A549 (cell line): ENCODE measurements around the gene HEXIM2. TPM values are rescaled to one million over a fixed set of nuclear protein-coding genes. Genes with fewer than 3 reads are reported as not detected.
A peak's percentile ranks its signal among the peaks of the same experiment; 100 is the strongest.

Experiments used
- ATAC-seq, 2 experiments: fragments of 200-7000 bp in 1 of 2; fragments of >200 bp in 1 of 2; cut with Nextera tagmentation in 1 of 2; cut with Tn5 transposase in 1 of 2; 3 replicates each; pipeline versions ENCODE4 v1.8.0 to v1.9.1; 2018 to 2020; ENCODE audit warnings: mild to moderate bottlenecking in 1 of 2, moderate library complexity in 1 of 2
- CTCF ChIA-PET: fragments of 300-600 bp; sonication (Branson Sonifier 250); formaldehyde crosslinking; extraction: SDS; loops from one replicate; lab custom pipeline; 2021; ENCODE audit warnings: antibody characterized with exemption, inconsistent platforms; lab: Yijun Ruan, JAX
- POLR2A ChIA-PET: fragments of 350-600 bp; formaldehyde crosslinking; extraction: SDS; loops from one replicate; lab custom pipeline; 2021; ENCODE audit warnings: antibody characterized with exemption, inconsistent platforms; lab: Yijun Ruan, JAX
- DNase-seq, 2 experiments: peaks; one replicate each; pipeline versions ENCODE4 v3.0.0 to v3.0.0-alpha.2; 2011 to 2016; ENCODE audit warnings: low read depth in 1 of 2, low spot score in 1 of 2
- FAIRE-seq: peaks from 2 replicates; lab custom pipeline; 2011; peaks lifted over from hg19 to GRCh38; lab: Jason Lieb, UNC
- H3K27ac ChIP-seq, 2 experiments: fragments of >200 bp; sonication (Bioruptor Twin); formaldehyde crosslinking; 3 replicates each; pipeline ENCODE4 v1.5.1; 2016 to 2017
- H3K4me1 ChIP-seq: fragments of >200 bp; sonication (Bioruptor Twin); formaldehyde crosslinking; 3 replicates; pipeline ENCODE4 v1.6.1; 2016
- H3K4me2 ChIP-seq: fragments of >200 bp; sonication (Bioruptor Twin); formaldehyde crosslinking; 3 replicates; pipeline ENCODE4 v1.6.1; 2016
- H3K4me3 ChIP-seq: fragments of >200 bp; sonication (Bioruptor Twin); formaldehyde crosslinking; 3 replicates; pipeline ENCODE4 v1.5.1; 2016
- H3K9me3 ChIP-seq: fragments of >200 bp; sonication (Bioruptor Twin); formaldehyde crosslinking; 3 replicates; pipeline ENCODE4 v1.6.1; 2016
- BHLHE40 ChIP-seq: IDR thresholded peaks from 2 replicates; pipeline ENCODE4 v1.6.1; 2012; ENCODE audit warnings: low read depth, low read length, inconsistent platforms
- CBX2 ChIP-seq: fragments of 200-600 bp; sonication (generic); IDR thresholded peaks from 2 replicates; pipeline ENCODE4 v1.6.1; 2016; ENCODE audit warnings: low read depth, mild to moderate bottlenecking, borderline replicate concordance
- CEBPB ChIP-seq, 2 experiments: fragments of >200 bp in 1 of 2; sonication (Bioruptor Twin) in 1 of 2; formaldehyde crosslinking in 1 of 2; IDR thresholded peaks; 2 replicates each; pipeline ENCODE4 v1.6.1; 2012 to 2016
- CHD2 ChIP-seq: fragments of 150-350 bp; IDR thresholded peaks from 2 replicates; pipeline ENCODE4 v1.6.1; 2014; ENCODE audit warnings: low read length; ENCODE audit not compliant: partially characterized antibody
- ESRRA ChIP-seq: fragments of 150-350 bp; IDR thresholded peaks from 2 replicates; pipeline ENCODE4 v1.6.1; 2014; ENCODE audit warnings: mild to moderate bottlenecking, low read length, borderline replicate concordance
- FOSL2 ChIP-seq, 2 experiments: fragments of 450-650 bp in 1 of 2; fragments of >200 bp in 1 of 2; sonication (Bioruptor Twin) in 1 of 2; formaldehyde crosslinking; IDR thresholded peaks; 2 replicates each; pipeline versions ENCODE4 v1.5.0 to v1.6.1; 2016 to 2020; ENCODE audit warnings: mild to moderate bottlenecking in 1 of 2, moderate library complexity in 1 of 2
- GATA3 ChIP-seq: IDR thresholded peaks from 2 replicates; pipeline ENCODE4 v1.6.1; 2012; ENCODE audit warnings: borderline replicate concordance
- HOXB5 ChIP-seq: fragments of 250-450 bp; sonication (Bioruptor Pico); IDR thresholded peaks from 2 replicates; pipeline ENCODE4 v1.5.0; 2020; ENCODE audit warnings: mild to moderate bottlenecking, moderate library complexity
- JUN ChIP-seq, 2 experiments: fragments of >200 bp; sonication (Bioruptor Twin); formaldehyde crosslinking; IDR thresholded peaks; 2 replicates in 1 of 2; 3 replicates in 1 of 2; pipeline ENCODE4 v1.6.1; 2016 to 2017
- MAZ ChIP-seq: fragments of 150-350 bp; IDR thresholded peaks from 2 replicates; pipeline ENCODE4 v1.6.1; 2014; ENCODE audit warnings: antibody characterized with exemption, low read depth, low read length, borderline replicate concordance
- MYC ChIP-seq: IDR thresholded peaks from 2 replicates; pipeline ENCODE4 v1.6.1; 2012; ENCODE audit warnings: mild to moderate bottlenecking, inconsistent platforms, low read length, improper control_type of control experiment, borderline replicate concordance
- NPAS2 ChIP-seq: fragments of 250-450 bp; sonication (Bioruptor Pico); IDR thresholded peaks from 2 replicates; pipeline ENCODE4 v1.8.0; 2022; ENCODE audit warnings: mild to moderate bottlenecking, moderate library complexity, borderline replicate concordance
- RAD21 ChIP-seq, 2 experiments: fragments of >200 bp in 1 of 2; sonication (Bioruptor Twin) in 1 of 2; formaldehyde crosslinking in 1 of 2; IDR thresholded peaks in 1 of 2; conservative IDR thresholded peaks in 1 of 2; 2 replicates in 1 of 2; 3 replicates in 1 of 2; pipeline ENCODE4 v1.6.1; 2012 to 2018; ENCODE audit warnings: inconsistent platforms in 1 of 2
- SMC3 ChIP-seq: fragments of >200 bp; sonication (Bioruptor Twin); formaldehyde crosslinking; IDR thresholded peaks from 3 replicates; pipeline ENCODE4 v1.6.1; 2018; ENCODE audit warnings: inconsistent platforms
- SREBF2 ChIP-seq: fragments of 450-650 bp; IDR thresholded peaks from 2 replicates; pipeline ENCODE4 v1.6.1; 2014; ENCODE audit warnings: mild to moderate bottlenecking, moderate library complexity
- TP53 ChIP-seq: fragments of 250-450 bp; sonication (Bioruptor Pico); IDR thresholded peaks from 2 replicates; pipeline ENCODE4 v1.5.0; 2021; ENCODE audit warnings: mild to moderate bottlenecking, moderate library complexity
- WGBS: methylation state at CpG from one replicate; pipeline ENCODE4 v1.1.6; 2017; ENCODE audit errors: missing lambda C conversion rate; 5-methylcytosine and 5-hydroxymethylcytosine counted together
- polyA plus RNA-seq, 4 experiments: library from polyadenylated mRNA; depleted of rRNA in 3 of 4; stranded (reverse); fragments of >200 nt; fragmentation: RNase III in 1 of 4; extraction: RNeasy Plus Mini Kit Qiagen cat#74134 plus additional on column Dnase treatment in 1 of 4; gene quantifications; 2 replicates in 3 of 4; 3 replicates in 1 of 4; pipeline ENCODE4 v1.2.3, GENCODE V29; 2011 to 2017
- TF ChIP-seq, protein P1 (sequence below): fragments of >200 bp; sonication (Bioruptor Twin); formaldehyde crosslinking; IDR thresholded peaks from 3 replicates; pipeline ENCODE4 v1.5.1; 2016
- TF ChIP-seq, protein P2 (sequence below): fragments of 250-450 bp; sonication (Bioruptor Pico); IDR thresholded peaks from 2 replicates; pipeline ENCODE4 v1.5.0; 2020; ENCODE audit warnings: low read depth, mild to moderate bottlenecking, moderate library complexity
- TF ChIP-seq, protein P3 (sequence below): fragments of 450-650 bp; IDR thresholded peaks from 2 replicates; pipeline ENCODE4 v1.6.1; 2014; ENCODE audit warnings: antibody characterized with exemption
- TF ChIP-seq, protein P4 (sequence below): IDR thresholded peaks from 2 replicates; pipeline ENCODE4 v1.6.1; 2012
- TF ChIP-seq, protein P5 (sequence below): IDR thresholded peaks from 2 replicates; pipeline ENCODE4 v1.6.1; 2012
- TF ChIP-seq, protein P6 (sequence below): fragments of >200 bp; sonication (Bioruptor Twin); formaldehyde crosslinking; IDR thresholded peaks from 3 replicates; pipeline ENCODE4 v1.6.1; 2016

The HEXIM2 gene
- polyA plus RNA-seq, 2 of the 4 experiments (the other 2 are of a cell fraction), result 15.5 to 23.1 TPM

DNA sequence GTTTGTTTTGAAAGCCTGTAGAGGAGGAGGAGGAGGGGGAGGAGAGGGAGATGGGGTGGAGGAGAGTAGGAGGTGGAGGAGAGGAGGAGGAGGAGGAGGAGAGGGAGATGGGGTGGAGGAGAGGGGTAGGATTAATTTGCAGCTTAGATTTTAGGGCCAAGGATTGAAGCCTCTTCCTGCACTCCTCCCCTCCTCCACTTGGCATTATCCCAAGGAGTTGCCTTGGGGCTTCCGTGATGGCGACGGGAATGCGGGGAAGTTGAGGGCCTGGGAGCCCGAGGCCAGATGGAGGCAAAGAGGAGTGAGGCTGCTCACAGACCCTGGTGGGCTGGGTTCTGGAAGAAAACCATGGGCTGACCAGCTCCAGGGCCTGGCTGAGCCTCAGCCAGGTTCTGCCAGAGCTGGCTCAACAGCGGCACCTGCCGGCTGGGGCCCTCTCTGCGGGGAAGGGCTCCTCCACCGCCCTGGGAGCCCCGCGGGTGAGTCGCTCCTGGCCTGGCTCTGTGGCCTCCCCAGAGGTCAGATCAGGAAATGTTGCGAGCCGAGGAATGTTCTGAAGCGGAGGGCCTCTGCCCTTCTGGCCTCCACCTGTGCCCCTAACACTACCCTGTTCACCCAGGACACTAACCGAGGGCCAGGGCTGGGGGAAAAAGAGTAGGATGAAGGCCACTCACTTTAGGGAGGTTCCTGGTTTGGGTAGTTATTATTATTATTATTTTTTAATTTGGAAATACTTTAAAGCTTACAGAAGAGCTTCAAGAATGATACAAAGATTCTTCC is 36.1 kb downstream of the HEXIM2 start:
- peak; percentile 72; a peak in 4 of 5 replicates for TF ChIP-seq JUN (IDR thresholded peaks at IDR 0.05)
- TF ChIP-seq FOSL2 (IDR thresholded peaks at IDR 0.05), result no peak
- peak; percentile 45 for TF ChIP-seq FOSL2 (CRISPR knock-in tag; IDR thresholded peaks at IDR 0.05)
- TF ChIP-seq MAZ, result peak; percentile 87; the same call in 1 of the 2 replicates
- TF ChIP-seq, protein P1, sequence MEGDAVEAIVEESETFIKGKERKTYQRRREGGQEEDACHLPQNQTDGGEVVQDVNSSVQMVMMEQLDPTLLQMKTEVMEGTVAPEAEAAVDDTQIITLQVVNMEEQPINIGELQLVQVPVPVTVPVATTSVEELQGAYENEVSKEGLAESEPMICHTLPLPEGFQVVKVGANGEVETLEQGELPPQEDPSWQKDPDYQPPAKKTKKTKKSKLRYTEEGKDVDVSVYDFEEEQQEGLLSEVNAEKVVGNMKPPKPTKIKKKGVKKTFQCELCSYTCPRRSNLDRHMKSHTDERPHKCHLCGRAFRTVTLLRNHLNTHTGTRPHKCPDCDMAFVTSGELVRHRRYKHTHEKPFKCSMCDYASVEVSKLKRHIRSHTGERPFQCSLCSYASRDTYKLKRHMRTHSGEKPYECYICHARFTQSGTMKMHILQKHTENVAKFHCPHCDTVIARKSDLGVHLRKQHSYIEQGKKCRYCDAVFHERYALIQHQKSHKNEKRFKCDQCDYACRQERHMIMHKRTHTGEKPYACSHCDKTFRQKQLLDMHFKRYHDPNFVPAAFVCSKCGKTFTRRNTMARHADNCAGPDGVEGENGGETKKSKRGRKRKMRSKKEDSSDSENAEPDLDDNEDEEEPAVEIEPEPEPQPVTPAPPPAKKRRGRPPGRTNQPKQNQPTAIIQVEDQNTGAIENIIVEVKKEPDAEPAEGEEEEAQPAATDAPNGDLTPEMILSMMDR, result peak; percentile 100
- TF ChIP-seq CHD2, result peak; percentile 47
- TF ChIP-seq GATA3, result no peak
- TF ChIP-seq, protein P2, sequence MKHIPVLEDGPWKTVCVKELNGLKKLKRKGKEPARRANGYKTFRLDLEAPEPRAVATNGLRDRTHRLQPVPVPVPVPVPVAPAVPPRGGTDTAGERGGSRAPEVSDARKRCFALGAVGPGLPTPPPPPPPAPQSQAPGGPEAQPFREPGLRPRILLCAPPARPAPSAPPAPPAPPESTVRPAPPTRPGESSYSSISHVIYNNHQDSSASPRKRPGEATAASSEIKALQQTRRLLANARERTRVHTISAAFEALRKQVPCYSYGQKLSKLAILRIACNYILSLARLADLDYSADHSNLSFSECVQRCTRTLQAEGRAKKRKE (CRISPR knock-in tag), result no peak
- TF ChIP-seq, protein P3, sequence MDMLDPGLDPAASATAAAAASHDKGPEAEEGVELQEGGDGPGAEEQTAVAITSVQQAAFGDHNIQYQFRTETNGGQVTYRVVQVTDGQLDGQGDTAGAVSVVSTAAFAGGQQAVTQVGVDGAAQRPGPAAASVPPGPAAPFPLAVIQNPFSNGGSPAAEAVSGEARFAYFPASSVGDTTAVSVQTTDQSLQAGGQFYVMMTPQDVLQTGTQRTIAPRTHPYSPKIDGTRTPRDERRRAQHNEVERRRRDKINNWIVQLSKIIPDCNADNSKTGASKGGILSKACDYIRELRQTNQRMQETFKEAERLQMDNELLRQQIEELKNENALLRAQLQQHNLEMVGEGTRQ, result no peak
- TF ChIP-seq BHLHE40, result no peak
- no peak for TF ChIP-seq SREBF2
- peak; percentile 63; the same call in 1 of the 2 replicates for TF ChIP-seq ESRRA
- 0 out of 2 replicates have a peak, but pooled peaks have one; percentile 71 for TF ChIP-seq HOXB5 (CRISPR knock-in tag)
- TF ChIP-seq, protein P4, sequence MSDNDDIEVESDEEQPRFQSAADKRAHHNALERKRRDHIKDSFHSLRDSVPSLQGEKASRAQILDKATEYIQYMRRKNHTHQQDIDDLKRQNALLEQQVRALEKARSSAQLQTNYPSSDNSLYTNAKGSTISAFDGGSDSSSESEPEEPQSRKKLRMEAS, result peak; percentile 83
- TF ChIP-seq, protein P5, sequence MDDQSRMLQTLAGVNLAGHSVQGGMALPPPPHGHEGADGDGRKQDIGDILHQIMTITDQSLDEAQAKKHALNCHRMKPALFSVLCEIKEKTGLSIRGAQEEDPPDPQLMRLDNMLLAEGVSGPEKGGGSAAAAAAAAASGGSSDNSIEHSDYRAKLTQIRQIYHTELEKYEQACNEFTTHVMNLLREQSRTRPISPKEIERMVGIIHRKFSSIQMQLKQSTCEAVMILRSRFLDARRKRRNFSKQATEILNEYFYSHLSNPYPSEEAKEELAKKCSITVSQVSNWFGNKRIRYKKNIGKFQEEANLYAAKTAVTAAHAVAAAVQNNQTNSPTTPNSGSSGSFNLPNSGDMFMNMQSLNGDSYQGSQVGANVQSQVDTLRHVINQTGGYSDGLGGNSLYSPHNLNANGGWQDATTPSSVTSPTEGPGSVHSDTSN, result 0 out of 2 replicates have a peak, but pooled peaks have one; percentile 49
- no peak for TF ChIP-seq CEBPB (IDR thresholded peaks at IDR 0.05)
- peak; percentile 100 for TF ChIP-seq SMC3
- TF ChIP-seq RAD21 (conservative IDR thresholded peaks at IDR 0.05 in 1 of 2, IDR thresholded peaks at IDR 0.05 in 1 of 2), result peak; percentile 100
- no peak for TF ChIP-seq NPAS2
- TF ChIP-seq MYC, result peak; percentile 65; the same call in 1 of the 2 replicates
- H3K27ac ChIP-seq, result peak overlapping the region; percentile 93 to 94
- DNase-seq (peak; percentile 80 to 95), FAIRE-seq (no peak), ATAC-seq (peak; percentile 96 to 98)
- POLR2A ChIA-PET, result interaction anchor here (0.7 to 10.7 kb wide), 7 partner anchors 21 to 62 kb away, joined by 4 to 352 read pairs (median 30); partner anchors contain the start of genes ACBD4, HEXIM1 and HEXIM2
- H3K4me3 ChIP-seq, result no peak overlapping the region
- CTCF ChIA-PET, result interaction anchor here (0.6 to 52.3 kb wide), 59 partner anchors 9 to 422 kb away, joined by 3 to 2147 read pairs (median 5); partner anchors contain the start of genes ACBD4, FMNL1, HEXIM1 and HEXIM2
- no peaks in the 10 kb centered on the region for H3K9me3 ChIP-seq
- under 1% methylated on average over 16 of the region's 16 CpGs for WGBS
- peak overlapping the region; percentile 71 for H3K4me2 ChIP-seq
- H3K4me1 ChIP-seq, result peaks cover 51% of the 10 kb centered on the region

DNA sequence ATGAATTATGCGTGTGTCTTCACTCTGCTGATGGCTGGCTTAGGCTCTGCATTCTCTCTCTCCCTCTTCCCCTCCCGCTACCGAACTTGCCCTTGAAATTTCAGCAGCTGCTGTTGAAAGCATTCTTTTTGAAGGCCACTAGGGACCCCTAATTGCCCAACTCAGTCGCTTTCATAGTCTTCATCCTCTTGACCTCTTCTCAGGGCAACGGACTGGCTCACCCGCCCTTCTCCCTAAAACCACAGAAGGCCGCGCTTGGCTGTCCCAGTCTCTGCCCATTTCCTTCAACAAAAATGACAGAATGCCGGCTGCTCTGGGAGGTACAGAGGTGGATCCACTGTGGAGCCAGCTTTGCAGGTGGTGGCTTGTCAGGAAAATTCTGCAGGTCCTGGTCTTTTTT is 39.0 kb downstream of the HEXIM2 start:
- TF ChIP-seq, protein P1, result no peak
- TF ChIP-seq CBX2, result no peak
- TF ChIP-seq, protein P6, sequence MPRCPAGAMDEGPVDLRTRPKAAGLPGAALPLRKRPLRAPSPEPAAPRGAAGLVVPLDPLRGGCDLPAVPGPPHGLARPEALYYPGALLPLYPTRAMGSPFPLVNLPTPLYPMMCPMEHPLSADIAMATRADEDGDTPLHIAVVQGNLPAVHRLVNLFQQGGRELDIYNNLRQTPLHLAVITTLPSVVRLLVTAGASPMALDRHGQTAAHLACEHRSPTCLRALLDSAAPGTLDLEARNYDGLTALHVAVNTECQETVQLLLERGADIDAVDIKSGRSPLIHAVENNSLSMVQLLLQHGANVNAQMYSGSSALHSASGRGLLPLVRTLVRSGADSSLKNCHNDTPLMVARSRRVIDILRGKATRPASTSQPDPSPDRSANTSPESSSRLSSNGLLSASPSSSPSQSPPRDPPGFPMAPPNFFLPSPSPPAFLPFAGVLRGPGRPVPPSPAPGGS, result no peak
- no peak for TF ChIP-seq TP53 (CRISPR knock-in tag)
- Histone ChIP-seq H3K4me2 (no peak overlapping the region), H3K27ac (peak overlapping the region in 1 of 2 experiments; percentile 60; a peak in 3 of 6 replicates), H3K9me3 (no peaks in the 10 kb centered on the region), H3K4me1 (peaks cover 30% of the 10 kb centered on the region), H3K4me3 (no peak overlapping the region)
- no peak for FAIRE-seq
- DNase-seq, result no peak
- ChIA-PET POLR2A (interaction anchor here (1.2 to 10.7 kb wide), 2 partner anchors 50 to 65 kb away, joined by 5 to 352 read pairs; partner anchors contain the start of genes ACBD4 and HEXIM1), CTCF (interaction anchor here (0.6 to 52.3 kb wide), 8 partner anchors 9 to 184 kb away, joined by 3 to 2147 read pairs (median 12); partner anchors contain the start of genes ACBD4, FMNL1, HEXIM1 and HEXIM2)
- 92% methylated on average over 9 of the region's 9 CpGs for WGBS
- no peak for ATAC-seq
